LNCaP clone FGC (cell line): ENCODE results near the gene NAT16.
"Not testable (repeated sequence)": the region's sequence is repeated elsewhere in the genome, so short reads cannot be mapped to it uniquely, and the experiment has no call there.

Experiments used
- DNase-seq: peaks from one replicate; pipeline ENCODE4 v3.0.0-alpha.2; 2011; ENCODE audit warnings: low read depth
- H3K4me3 ChIP-seq: 2 replicates; pipeline ENCODE4 v1.5.1; 2011; ENCODE audit warnings: mild to moderate bottlenecking, low read depth, low read length, control low read depth
- CTCF ChIP-seq: IDR thresholded peaks from 2 replicates; pipeline ENCODE4 v1.5.1; 2012; ENCODE audit warnings: mild to moderate bottlenecking; ENCODE audit not compliant: control insufficient read depth, insufficient read depth; ENCODE audit errors: extremely low read depth

NAT16 gene

GRCh38 chr7:101122933-101123702, 57.0 kb downstream of the NAT16 start:
- TF ChIP-seq CTCF, result no peak
- no peak overlapping the region for H3K4me3 ChIP-seq
- DNase-seq, result no peak

- no peak for TF ChIP-seq CTCF
- no peak for DNase-seq
- H3K4me3 ChIP-seq, result no peak overlapping the region
Observed at GRCh38 chr7:101121991-101122932, 57.8 kb downstream of the NAT16 start.

- H3K4me3 ChIP-seq, DNase-seq: not testable (repeated sequence)
Observed at GRCh38 chr7:101121631-101121990, 58.5 kb downstream of the NAT16 start.
